T-helper 9 cell (primary cell): ENCODE results near the gene ADAMTS13.

ENCODE experiments used
- DNase-seq: peaks from one replicate; pipeline ENCODE4 v3.0.0-alpha.2; 2020

Gene ADAMTS13

DNA sequence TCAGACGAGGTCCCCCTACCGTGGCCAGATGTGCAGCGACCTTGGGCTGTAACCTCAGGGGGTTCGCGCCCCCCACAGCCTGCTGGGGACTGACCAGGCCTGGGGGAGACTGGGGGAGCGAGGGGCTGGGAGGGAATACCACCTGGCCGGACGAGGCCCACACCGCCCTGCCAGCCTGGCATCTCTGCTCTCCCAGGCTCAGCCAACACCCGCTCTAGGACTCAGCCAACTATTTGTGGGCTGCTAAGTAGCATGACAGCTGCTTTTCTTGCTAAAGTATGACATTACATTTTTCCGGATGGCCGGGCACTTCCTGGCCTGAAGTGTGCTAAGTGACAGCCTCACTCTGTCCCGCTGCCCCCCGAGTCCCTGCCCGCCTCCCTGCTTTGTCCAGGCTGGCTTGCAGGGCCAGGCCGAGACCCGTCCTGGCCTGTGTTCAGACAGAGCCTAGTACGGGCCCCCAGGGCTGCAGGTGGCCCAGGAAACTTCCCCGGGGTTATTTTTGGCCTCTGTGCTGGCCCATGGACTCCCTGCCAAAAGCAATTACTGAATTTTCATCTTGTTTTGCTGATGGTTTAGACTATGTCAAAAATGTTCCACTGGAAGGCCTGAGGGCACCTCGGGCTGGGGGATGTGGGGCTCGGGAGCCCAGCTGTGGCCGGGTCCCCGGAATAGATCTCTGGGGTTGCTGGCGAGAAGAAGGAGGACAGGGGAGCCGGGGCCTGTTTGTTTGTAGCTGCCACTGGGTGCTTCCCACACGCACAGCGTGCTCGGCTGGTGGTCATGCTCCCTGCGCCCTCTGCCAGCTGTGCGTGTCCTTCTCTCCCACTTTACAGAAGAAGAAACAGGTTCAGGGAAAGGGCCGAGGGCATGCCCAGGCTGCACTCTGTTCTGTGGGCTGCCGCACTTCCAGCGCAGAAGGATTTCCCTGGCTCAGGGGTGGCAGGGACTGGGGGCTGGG is 70.2 kb downstream of the ADAMTS13 start:
- DNase-seq = no peak

DNA sequence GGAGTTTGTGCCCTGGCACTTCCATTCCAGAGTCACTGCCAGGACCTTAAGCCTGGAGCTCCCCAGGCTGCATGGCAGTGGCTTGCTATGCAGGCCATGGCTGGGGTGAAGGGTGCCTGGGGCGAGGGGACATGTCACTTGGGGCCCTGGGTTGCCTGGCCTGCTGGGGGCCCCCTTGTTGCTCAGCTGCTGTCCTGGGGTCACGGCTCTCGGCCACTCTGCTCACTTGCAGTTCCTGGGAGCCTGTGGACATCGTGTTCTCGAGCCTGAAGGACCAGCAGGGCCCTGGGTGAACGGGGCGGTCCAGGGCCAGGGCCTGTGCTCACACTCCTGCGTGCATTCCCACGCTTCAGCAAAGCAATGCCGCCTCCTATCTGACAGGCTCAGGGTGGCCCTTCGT is 71.3 kb downstream of the ADAMTS13 start:
- DNase-seq = no peak

DNA sequence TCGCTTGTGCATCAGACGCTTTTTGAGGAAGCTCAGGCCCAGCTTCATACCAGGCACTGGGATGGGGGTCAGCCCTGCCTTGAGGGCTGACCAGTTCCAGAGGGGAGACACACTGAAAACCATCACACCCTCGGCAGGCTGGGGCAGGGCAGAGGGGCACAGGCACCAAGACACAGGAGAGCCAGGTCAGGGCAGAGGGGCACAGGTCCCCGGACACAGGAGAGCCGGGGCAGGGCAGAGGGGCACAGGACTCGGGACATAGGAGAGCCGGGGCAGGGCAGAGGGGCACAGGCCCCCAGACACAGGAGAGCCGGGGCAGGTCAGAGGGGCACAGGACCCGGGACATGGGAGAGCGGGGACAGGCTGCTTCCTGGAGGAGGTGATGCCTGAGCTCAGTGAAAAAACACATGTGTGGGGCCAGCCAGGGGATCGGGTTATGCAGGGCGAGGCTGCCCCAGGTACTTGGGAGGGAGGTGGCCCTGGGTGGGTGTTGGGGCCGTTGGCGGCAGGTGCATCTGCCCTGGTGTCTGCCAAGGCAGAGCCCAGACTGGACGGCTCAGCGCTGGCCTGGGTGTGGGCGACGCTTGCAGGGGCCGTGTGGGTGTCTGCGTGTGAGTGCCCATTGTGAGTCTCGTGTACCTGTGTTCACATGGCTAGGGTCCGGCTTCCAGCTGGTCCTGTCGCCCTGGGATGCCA is 71.8 kb downstream of the ADAMTS13 start:
- no peak for DNase-seq

DNA sequence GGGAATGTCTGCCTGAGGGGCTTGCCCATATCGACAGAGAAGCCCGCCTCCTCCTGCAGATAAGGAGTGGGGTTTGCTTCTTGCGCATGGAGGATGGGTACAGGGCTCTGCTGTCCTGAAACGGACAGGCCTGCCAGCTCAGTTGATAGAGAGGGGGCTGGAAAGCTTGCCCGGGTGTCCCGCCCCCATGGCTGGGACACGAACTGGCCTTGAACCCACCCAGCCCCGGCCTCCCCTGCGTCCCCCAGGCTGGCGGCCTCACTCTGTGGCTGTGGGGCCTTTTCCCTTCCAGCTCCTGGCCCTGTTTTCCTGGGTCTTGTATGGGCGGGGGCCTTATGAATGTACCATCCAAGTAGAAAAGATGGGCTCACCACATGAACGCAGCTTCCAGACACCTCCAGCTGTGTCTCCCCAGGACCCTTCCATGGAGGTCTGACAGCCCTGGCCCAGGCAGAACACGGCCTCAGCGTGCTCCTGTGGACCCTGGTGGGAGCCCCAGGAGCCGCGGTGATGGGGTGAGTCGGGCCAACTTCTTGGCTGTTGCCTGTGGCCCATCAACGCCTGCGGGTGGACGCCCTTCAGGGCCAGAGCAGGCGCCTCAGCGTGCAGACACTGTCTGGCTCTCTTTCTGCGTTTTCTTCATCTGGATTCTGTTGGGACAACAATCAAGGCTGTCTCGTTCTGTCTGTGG is 72.6 kb downstream of the ADAMTS13 start:
- no peak for DNase-seq

DNA sequence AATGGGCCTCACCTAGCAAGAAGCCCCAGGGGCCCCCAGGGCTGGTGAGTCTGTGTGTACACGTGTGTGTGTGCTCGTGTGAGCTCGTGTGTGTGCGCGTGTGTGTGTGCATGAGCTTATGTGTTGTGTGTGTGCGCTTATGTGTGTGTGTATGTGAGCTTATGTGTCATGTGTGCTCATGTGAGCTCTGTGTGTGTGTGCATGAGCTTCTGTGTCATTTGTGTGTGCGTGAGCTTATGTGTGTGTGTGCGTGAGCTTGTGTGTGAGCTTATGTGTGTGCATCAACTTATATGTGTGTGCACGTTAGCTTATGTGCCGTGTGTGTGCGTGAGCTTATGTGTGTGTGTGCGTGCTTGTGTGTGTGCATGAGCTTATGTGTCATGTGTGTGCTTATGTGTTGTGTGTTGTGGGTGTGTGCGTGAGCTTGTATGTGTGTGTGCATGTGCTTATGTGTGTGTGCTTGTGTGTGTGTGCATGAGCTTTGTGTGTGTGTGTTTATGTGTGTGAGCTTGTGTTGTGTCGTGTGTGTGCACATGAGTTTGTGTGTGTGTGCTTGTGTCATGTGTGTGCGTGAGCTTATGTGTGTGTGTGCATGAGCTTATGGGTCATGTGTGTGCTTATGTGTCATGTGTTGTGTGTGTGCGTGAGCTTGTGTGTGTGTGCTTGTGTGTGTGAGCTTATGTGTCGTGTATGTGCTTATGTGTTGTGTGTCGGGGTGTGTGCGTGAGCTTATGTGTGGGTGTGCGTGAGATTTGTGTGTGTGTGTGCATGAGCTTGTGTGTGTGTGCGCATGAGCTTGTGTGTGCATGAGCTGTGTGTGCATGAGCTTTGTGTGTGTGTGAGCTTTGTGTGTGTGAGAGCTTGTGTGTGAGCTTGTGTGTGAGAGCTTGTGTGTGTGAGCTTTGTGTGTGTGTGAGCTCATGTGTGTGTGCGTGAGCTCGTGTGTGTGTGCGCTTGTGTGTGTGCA is 73.4 kb downstream of the ADAMTS13 start:
- no peak for DNase-seq

DNA sequence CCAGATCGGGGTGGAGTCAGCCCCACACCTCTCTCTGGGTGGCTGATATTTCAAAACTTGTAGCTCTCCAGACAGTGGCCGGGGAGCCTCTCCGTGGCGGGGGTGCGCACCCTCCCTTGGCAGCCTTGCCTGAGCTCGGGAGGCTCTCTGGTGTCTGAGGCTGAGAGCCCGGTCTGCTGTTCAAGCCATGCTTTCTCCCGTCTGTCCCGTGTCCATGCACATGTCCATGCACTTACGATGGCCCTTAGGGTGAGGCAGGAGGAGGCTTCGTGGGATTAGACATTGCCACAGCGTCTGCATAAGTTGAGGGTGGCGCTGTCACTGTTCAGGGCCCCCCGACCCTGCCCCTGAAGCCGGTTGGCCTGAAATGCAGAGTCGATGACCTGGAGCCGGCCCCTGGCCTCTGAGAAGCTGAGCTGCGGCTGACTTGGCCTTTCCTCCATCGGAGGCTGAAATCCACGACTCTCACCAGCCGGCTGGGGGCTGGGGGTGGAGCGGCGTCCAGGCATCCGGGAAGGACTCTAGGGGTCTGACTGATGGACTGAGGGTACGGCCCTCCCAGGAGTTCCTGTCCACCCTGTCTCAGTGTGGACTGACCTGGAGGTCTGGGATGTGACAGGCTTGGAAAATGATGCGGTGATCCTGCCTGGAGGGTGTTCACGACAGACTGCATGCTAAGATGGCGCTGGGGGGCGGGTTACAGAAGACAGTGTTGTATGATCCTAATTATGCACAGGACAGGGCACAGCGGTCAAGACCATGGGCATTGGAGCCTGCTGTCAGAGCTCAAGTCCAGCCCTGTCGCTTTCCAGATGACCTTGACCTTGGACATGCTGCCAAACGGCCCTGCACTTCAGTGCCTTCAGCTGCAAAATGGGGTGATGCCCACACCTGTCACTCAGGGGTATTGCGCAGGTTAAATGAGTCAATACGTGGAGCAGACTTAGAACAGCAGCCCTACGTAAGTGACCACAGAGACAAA is 75.0 kb downstream of the ADAMTS13 start:
- DNase-seq = no peak

DNA sequence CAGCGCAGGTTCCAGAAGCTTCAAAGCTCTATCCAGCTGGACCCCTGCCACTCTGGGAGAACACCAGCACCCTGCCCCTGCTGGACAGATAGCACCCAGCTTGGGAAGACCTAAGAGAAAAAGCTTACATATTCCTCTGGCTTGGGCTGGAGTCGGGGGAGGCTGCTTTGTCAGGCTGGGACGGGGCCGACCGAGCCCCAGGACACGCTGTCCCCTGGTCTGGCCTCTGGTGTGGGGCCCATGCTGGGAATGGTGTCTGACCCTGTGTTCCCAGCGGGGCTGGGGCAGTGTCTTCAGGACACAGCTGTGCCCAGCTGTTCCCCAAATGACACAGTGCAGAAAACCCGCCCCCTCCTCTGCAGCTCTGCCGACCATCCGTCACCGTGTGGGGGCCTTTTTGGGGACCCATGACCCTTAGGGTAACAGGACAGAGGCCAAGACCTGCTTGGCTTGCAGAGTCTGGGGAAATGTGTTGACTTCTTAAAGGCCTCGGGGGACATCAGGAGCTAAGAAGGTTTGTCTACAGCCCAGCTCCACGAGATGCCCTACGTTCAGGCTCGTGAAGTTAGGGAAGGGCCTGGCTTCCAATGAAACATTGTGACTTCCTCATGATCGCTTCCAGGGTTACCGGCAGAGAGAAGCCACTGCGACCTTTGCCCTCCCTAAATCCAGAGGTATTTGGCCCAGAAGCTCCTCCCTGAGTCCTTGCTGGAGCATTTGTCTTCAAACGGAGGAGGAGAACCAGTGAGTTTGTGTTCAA is 77.1 kb downstream of the ADAMTS13 start:
- DNase-seq = no peak

DNA sequence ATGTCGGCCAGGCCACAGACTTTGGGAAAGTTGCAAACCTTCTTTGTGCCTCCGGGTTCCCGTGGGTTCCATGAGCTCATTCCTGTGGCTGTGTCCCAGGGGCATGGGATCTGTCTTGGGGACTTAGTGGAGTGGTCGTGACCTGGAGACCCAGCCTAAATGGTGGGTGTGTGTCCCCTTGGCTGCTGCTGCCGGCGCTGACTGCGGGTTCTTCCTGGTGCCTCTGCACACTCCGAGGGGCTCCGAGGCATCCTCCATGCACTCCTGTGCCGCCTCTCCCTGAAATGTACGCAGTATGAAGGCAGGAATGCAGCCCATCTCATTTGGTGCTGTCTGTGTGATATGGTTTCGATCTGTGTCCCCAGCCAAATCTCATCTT is 77.7 kb downstream of the ADAMTS13 start:
- no peak for DNase-seq

DNA sequence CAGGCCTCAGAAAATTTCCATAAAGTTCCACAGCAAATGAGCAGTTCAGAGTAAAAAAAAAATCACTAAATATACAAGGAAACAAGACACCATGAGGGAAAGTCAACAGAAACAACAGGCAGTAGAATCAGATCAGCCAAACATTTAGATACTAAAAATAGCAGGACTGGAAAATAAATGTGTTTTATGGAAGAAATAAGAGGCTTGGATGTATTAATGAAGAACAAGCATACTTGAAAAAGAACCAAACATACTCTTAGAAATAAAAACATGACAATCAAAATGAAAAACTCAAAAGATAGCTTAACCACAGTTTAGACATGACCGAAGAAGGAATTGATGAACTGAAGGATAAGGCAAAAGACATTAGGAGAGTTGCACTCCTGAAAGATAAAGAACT is 79.9 kb downstream of the ADAMTS13 start:
- DNase-seq = no peak

DNA sequence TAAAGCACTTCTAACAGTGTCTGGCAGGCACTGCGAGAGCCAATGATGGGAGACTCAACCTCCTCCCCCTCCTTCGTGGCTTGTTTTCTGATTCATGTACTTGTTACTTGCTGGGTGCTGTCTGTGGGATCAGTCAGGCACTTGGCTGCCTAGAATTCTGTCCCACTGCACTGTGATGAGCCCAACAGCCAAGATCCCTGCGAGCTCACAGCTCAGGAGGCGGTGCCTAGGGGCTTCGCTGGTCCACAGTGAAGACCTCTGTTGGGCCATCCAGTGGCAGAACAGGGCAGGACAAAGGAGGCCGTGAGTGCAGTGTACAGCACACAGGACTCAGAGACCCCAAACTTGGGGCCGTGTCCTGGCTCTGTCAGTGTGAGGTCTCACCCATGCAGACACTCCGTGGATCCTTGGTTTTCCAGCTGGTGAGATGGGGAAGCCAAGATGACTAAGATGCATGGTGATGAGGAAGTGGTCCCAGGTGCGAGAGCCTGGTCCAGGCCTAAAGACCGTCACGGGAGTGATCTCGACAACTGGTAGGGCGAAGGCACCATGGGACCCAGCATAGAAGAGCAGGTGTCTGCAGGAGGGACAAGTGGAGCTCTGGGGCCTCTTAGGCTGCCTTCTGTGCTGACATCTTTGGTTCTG is 83.1 kb downstream of the ADAMTS13 start:
- no peak for DNase-seq

DNA sequence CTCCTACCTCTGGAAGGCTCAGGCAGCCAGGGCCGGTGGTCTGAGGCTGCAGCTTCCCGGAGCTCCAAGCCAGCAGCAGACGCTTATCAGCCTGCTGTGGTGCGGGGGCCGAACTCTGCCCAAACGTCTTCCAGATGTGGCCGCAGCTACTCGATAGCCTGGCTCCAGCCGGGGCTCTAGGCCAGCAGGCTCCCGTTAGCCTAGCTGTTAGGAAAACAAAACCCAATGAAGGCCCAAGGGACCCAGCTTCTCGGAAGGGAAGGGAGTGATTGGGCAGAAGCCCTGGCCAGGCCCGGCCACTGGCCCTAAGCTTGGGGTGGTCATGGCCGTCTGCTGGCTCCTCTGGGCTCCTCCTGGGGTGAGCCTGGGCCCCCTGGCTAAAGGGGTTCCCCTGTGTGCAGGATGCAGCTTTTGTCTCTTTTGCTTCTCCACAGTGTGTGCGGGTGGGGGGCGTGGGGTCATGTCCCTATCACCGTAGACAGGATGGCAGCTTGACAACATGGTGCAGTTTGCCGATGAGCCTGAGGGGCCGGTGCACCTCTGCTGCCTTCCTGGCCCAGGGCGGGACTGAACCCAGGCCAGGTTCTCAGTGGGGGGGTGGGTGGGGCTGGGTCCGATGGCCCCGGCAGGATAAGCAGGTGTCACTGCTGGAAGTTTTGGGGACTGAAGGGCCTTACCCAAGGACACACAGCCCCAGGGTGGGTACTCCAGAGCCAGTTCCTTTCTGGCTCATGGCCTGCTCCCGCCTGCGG is 83.9 kb downstream of the ADAMTS13 start:
- no peak for DNase-seq

DNA sequence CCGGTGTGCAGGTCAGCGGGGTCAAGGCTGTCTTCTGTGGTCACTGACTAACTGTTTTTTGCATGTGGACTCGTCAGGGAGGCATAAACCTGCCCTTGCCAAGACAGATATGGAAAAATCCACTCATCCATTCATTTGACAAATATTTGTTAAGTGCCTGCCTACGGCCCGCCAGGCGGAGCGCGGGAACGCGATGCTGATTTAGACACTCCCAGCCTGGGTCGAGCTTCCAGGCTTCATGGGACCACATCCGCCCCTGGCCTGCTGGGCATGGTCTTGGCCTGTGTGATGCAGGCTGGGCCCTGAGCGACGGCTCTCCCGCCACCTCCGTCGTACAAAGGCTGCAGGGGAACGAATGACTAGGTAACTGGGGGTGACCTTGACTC is 84.5 kb downstream of the ADAMTS13 start:
- DNase-seq = no peak

DNA sequence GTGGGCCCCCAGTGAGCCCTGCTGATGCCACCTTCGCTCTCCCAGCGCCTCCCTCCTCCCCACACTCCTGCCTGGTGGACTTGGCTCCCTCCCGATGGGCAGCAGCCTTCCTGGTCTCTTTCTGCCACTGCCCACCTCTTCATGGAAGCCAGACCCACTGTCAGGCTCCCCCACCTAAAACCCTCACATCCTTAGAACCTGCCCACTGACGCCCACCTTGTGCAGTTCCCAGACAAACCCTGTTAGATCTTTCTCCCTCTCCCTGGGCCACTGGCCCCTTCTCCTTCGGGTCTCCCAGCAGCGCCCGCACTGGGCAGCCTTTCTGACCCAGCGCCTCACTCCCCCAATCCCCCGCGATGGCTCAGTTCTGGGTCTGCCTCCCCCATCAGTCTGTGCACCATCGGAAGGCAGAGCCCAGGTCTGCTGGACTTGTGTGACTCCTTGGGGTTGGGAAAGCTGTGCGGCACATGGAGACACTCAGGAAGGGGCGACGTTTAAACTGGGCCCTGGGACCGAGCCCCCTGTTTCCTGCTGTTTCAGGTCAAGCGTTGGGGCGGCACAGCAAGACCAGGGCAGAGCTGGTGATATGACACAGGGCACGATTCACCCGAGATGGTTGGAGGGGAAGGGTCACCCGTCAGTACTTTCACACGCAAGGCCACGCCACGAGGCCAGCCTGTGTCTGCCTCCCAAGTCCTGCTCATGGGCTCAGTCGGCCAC is 85.2 kb downstream of the ADAMTS13 start:
- no peak for DNase-seq

DNA sequence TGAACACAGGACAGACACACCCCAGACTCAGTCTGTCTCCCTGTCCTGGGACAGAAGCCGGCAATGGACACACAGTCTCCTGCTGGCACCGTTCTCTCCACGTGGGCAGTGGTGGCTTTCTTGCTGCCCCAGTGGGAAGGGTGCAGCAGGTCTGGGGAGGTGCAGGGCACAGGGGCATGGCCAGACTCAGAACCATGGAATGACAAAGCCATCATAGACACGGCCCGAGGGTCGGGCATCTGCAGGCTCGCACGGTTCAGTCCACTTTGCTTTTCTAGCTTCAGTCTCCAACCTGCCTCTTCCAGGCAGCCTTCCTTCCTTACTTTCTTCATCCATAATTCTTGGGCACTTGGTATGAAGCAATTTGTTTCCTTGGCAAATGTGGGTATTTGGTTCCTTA is 85.9 kb downstream of the ADAMTS13 start:
- DNase-seq = no peak
